GM18861 (cell line): ENCODE results near the gene PARD3B.

ENCODE experiments used
- ATAC-seq: cut with Tn5 transposase; IDR thresholded peaks from one replicate; pipeline ENCODE4 v1.9.1; 2021; ENCODE audit not compliant: unreplicated experiment

The PARD3B gene

DNA sequence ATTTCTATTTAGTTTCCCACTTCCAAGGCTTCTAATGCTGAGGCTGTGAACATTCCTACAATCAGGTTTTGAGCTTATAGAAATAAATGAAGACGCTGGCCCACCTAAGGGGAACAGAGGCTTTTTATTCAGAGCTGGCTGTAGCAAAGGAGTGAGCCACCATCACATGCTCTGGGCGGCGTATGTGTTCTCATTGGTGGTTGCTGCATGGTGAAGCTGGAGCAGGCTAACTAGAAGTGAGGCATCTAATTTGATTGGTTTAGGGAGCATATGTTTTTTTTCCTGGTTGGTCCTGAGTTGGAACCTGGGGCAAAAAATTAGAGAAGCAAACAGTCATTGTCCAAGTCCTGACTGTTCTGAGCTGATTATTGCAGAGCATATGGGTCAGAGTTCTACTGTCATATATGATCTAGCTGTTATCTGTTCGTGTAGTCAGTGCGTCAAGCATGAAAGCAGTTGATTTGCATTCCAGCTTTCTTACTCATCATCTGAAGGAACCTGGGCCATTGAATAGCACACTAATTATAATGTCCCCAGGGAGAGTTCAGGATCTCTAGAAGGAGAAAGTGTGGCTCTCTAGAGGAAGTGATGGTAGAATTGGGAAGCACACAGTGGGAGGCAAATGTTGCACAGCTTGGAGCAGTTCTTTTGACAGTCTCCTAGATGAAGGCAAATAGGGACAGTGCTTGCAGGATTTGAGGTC, 279.6 kb downstream of the PARD3B start:
- ATAC-seq: no peak

DNA sequence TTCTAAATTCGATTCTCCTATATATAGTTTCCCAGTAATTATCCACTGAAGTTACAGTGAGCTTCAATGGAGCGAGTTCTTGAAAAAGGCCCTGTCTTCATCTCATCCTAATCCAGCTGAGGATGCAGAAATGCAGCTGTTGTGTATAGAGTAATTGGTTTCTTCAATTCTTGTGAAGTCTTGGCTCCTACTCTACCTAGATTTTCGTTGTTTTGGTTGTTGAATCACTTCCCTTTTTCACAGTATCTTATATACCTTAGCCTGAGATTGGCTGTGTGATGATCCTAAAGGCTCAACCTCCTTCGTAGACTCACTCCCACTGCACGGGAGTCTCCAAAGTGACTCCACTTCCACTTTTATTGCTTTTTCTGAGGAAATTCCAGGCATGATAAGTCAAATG, 280.4 kb downstream of the PARD3B start:
- ATAC-seq: no peak

- ATAC-seq: no peak
These were observed 282.7 kb downstream of the PARD3B start for GRCh38 chr2:204827701-204828590.

GRCh38 chr2:204834716-204835384, 289.6 kb downstream of the PARD3B start:
- no peak for ATAC-seq

DNA sequence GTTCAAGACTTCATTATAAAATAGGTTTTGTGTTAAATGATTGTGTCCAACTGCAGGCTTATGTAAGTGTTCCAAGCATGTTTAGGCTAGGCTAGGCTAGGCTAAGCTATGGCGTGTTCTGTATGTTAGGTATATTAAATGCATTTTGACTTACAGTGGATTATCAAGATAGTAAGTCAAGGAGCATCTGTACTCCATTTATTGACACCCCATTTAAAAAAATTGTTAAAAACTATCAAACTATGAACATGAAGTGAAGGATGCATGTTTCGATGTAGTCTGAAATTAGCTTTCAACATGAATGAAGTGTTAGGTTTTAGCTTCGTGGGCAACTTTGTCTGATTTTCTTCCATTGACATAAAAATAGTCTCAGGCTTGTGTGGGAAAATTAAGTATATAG, 290.5 kb downstream of the PARD3B start:
- no peak for ATAC-seq

- no peak for ATAC-seq
These were observed 295.2 kb downstream of the PARD3B start for GRCh38 chr2:204840504-204840903.

GRCh38 chr2:204842068-204842467, 296.8 kb downstream of the PARD3B start:
- ATAC-seq: no peak

DNA sequence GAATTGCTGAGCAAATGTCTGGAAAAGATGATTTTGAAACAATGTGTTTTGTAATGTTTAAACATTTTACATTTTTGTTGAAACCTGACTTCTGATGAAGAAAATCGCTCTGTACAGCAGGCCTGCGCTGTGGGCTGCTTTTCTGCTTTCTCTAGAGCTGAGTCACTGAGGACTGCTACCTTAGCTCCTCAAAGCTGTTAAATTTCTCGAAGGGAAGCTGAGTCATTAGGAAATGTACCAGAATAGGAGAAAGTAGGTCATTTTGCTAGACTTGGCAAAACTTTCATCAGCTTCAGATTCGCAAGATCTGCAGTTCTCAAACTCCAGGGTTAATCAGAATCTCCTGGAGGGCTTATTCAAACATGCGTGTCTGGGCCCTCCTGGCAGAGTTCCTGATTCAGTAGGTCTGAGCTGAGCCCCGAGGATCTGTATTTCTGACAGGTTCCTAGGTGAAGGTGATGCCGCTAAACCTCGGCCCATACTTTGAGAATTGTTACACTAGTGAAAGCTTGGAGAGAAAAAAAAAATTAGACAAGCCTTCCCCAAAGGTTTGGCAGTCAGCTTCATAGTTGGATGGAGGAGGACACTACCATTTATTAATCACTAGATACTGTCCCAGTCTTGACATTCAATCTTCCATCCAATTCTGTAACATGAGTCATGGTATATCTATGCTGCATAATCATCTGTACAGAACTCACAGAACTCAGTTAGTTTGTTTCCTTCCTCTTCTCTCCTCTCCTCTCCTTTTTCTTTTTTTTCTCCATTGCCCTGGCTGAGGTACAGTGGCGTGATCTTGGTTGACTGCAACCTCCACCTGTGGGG, 297.6 kb downstream of the PARD3B start:
- no peak for ATAC-seq

- no peak for ATAC-seq
These were observed 301.2 kb downstream of the PARD3B start for GRCh38 chr2:204846471-204846870.

DNA sequence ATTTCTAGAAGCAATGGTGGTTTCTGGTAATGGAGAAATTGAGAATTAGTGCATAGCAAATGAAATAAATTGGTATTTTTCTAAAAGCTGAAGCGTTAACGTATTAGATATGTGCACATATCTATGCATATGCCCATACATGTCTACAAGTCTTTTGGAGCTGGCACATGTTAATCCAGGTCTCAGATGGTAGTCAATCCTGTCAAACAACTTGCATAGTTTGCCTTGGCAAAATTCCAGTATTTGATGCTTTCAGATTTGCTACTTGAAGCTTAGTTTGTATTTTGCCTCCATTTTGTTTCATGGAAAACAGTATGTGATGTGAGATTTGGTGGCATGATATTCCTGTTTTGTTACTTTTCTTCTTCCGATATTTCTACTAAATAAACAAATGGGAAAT, 304.6 kb downstream of the PARD3B start:
- ATAC-seq: no peak

DNA sequence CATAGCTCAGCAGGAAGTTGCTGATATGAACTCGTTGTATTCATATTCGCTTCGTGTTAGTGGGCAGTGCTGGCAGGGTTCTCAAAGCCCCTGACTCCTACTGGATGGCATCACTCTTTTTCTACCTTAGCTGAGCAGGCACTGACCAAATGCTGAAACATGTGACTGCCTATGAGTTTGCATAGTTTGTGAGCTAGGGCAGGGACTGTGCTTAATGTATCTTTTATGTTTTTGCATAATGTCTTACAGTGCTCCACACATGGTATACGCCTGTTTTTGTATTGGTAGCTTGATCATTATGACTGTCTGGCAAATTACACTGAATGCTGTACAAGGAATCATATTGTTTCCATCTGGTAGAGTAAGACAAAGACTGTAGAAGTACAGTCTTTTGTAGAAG, 305.3 kb downstream of the PARD3B start:
- no peak for ATAC-seq

DNA sequence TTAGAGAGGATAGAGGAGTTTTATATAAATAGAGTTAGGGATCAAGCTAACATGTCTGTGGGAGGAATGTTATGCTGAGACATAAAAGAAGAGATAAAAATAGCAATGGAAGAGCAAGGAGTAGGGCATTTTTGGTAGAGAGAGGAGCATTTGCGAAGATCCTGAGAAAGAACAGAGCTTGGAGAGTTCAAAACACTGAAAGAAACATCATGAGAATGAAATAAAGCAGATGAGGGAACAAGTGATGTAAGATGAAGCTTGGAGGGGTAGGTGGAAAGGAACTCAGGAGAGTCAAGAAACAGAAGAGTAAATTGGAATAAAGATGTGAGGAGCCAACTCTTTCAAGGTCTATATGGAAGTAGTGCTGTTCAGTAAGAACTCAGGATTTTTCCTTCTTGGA, 308.6 kb downstream of the PARD3B start:
- no peak for ATAC-seq

GRCh38 chr2:204860274-204860673, 315.0 kb downstream of the PARD3B start:
- no peak for ATAC-seq

GRCh38 chr2:204862809-204863208, 317.5 kb downstream of the PARD3B start:
- ATAC-seq: no peak

DNA sequence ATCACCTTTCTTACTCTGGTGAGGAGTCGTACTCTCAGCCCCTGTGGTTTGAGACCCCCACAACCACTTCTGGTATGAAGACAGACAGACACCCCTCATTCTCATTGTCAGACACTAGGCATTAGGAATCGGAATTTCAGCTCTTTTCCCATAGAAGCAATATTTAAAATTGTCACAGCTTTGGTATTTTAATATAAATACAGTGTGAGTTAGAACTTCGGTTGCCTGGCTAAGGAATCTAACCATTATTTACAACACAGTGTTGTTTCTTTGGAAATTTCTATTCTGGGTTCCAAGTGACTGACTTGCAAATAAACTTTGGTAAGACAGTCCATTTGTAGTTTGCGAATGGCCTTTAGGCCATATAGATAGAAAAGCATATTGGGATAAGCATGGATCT, 318.1 kb downstream of the PARD3B start:
- no peak for ATAC-seq

- no peak for ATAC-seq
These were observed 324.0 kb downstream of the PARD3B start for GRCh38 chr2:204869132-204869823.

- ATAC-seq: no peak
These were observed 324.8 kb downstream of the PARD3B start for GRCh38 chr2:204870053-204870452.

DNA sequence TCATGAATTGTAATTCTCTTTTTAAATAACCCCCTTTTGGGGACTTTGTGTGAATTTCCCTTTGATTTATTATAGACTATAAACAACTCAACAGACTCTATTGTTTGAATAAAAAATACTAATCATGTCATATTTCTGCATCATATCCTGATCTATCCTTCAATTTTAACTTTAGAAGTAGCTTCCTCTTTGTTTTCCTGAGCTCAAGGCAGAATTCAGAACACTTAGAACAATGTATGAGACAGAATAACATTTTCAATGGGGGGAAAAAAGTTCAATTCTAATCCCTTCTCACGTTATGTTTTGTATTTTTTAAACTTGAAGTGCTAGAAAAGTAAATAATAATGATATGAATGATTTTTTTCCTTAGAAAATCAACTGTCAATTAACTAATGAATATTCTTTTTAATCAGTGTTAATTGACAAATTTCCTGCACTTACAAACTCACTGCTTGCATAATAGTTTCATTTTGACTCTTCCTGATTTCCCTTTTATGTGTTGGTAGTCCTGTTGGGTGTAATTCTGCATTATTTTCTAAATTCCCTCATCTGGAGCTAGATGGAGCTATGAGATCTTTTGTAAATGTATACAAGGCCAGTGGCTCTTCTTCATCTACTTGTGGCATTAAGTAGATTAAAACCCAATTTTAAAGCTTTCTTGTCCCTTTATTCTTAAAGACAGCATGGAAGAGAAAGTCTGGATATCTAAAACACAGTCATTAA, 326.1 kb downstream of the PARD3B start:
- ATAC-seq: no peak

- no peak for ATAC-seq
These were observed 331.0 kb downstream of the PARD3B start for GRCh38 chr2:204876311-204876710.

- no peak for ATAC-seq
These were observed 332.4 kb downstream of the PARD3B start for GRCh38 chr2:204877691-204878090.
